ENCODE measurements around the gene EXOC3L2.

DNA sequence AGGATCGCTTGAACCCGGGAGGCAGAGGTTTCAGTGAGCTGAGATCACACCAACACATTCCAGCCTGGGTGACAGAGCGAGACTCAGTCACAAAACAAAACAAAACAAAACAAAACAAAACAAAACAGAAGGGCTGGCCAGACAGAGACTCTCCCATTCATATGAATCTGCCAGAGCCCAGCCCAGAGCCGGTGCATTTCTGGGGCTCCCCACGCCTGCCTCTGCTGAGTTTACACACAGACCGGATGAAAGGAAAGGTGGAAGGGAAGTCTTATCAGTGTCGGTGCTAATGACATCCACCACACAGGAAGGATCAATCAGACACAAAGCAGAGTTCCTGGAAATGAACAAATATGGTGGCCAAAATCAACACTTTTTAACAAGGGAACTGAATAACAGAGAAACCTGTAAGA is 74.0 kb downstream of the EXOC3L2 start:
- TF ChIP-seq, protein P1, sequence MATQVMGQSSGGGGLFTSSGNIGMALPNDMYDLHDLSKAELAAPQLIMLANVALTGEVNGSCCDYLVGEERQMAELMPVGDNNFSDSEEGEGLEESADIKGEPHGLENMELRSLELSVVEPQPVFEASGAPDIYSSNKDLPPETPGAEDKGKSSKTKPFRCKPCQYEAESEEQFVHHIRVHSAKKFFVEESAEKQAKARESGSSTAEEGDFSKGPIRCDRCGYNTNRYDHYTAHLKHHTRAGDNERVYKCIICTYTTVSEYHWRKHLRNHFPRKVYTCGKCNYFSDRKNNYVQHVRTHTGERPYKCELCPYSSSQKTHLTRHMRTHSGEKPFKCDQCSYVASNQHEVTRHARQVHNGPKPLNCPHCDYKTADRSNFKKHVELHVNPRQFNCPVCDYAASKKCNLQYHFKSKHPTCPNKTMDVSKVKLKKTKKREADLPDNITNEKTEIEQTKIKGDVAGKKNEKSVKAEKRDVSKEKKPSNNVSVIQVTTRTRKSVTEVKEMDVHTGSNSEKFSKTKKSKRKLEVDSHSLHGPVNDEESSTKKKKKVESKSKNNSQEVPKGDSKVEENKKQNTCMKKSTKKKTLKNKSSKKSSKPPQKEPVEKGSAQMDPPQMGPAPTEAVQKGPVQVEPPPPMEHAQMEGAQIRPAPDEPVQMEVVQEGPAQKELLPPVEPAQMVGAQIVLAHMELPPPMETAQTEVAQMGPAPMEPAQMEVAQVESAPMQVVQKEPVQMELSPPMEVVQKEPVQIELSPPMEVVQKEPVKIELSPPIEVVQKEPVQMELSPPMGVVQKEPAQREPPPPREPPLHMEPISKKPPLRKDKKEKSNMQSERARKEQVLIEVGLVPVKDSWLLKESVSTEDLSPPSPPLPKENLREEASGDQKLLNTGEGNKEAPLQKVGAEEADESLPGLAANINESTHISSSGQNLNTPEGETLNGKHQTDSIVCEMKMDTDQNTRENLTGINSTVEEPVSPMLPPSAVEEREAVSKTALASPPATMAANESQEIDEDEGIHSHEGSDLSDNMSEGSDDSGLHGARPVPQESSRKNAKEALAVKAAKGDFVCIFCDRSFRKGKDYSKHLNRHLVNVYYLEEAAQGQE (IDR thresholded peaks at IDR 0.05; ENCODE audit: insufficient read depth in 1 of 2, low read depth in 2 of 2, low read length in 2 of 2) = peak in 1 of 2 experiments; percentile 68; a peak in 2 of 4 replicates
- peak; percentile 36; the same call in 1 of the 2 replicates for TF ChIP-seq POLR2AphosphoS5 (IDR thresholded peaks at IDR 0.05; ENCODE audit: low read depth, low read length)
- no peak for TF ChIP-seq TAF1 (IDR thresholded peaks at IDR 0.05; ENCODE audit: borderline replicate concordance, insufficient read depth, low read length)
- no peak for TF ChIP-seq FOXP2 (optimal IDR thresholded peaks at IDR 0.05; ENCODE audit: borderline replicate concordance, extremely low read depth, extremely low read length, insufficient read depth)
- peak; percentile 57; the same call in 1 of the 2 replicates for TF ChIP-seq SIN3A (IDR thresholded peaks at IDR 0.05; ENCODE audit: borderline replicate concordance, insufficient read depth, low read length)

All from PFSK-1 (cell line).